GM19023 (cell line): ENCODE results near the gene CDK18.

Experiments
- ATAC-seq: cut with Tn5 transposase; IDR thresholded peaks from one replicate; pipeline ENCODE4 v1.9.1; 2021; ENCODE audit warnings: mild to moderate bottlenecking, moderate library complexity; ENCODE audit not compliant: unreplicated experiment

The CDK18 gene

DNA sequence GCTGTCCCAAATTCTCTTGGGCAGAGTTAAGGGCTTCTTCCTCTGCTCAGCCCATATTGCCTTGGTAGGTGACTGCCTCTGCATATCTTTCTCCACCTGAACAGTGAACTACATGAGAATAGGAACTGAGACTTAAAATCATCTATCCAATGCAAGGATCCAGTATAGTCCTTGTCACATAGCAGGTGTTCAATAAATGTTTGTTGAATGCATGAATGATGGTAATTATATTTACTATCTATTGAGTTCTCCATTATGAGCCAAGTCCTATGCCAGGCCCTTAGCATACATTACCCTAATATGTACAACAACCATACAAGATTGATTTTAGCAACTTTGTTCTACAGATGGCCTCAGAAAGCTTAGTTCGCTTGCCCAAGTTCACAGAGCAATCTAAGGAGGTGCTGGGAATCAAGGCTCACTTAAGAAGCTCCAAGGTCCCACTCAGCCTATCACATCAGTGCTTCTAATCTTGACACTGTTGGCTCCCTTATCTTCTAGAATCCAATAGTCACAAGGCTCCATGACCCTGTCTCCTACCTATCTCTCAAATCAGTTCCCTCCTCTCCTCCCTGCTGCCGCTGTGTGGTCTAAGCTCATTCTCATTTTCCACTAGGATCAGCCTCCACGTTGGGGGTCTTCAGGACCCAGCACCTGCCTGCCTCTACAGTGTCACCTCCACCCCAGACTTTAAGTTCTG, 2.2 kb upstream of the CDK18 start:
- no peak for ATAC-seq

DNA sequence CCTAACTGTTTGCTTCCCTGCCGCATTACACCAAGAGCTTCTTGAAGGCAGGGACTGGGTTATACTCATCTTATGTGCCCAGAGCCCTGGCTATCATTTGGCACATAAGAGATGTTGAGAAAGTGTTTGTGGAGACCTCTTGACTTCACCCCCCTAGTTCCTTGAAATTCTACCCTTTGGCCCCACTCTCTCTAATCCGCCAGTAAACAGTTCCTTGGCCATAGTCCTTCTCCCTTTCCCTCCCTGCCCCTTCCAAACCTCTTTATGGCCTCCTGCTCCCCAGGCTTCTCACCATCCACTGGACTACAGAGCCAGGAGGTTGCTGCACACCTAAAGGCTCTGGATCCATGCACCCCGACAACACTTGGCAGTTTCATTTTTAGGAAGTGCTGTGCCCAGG, 1.5 kb upstream of the CDK18 start:
- ATAC-seq: no peak

DNA sequence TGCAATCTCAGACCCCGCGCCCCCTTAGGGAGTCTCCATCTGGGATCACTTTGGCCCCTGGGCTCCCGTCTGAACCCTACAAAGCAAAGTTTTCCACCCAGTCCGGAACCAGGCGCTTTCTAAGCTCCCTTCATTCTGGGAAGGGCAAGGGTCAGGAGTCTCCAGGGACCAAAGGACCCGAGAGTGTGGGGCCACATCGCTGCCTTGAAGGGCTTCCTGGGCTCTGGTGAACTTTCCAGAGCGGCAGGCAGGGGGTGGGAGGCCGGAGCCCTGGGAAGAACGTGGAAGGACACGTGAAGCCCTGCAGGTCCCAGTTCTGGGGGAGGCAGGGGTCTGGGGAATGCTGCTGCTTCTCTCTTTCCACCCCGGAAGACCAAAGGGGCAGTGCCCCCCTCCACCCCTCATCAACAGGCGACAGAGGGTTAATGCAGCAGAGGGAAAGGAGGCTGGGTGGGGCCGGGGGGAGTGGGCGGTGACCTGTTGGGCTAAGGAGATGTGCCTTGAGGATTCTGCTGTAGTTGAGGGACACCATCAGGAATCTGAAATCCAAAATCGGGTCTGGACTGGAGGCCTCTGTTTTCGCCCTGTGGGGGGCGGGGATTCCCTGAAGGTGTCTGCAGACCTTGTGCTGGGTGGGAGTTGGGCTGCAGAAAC, 734 bp downstream of the CDK18 start:
- ATAC-seq: no peak

DNA sequence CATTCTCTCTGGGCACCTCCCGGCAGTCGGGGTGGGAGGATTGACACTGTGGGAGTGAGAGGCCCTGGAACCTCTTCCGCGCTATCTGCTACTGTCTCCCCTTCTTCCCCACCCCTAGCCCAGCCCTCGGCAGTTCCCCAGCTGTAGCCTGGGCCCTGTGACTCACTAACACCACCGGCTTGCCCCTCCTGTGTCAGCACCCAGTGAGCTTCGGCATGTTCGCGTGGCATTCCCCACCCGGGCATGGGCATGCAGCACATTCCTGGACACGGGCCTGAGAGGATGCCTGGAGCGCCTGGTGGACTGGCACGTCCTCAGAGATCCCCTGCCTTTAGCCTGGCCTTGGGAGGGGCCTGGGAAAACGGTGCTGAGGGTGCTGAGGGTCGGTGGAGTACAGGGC, 1.3 kb downstream of the CDK18 start:
- no peak for ATAC-seq

GRCh38 chr1:205506409-205507200, 2.1 kb downstream of the CDK18 start:
- ATAC-seq: no peak

DNA sequence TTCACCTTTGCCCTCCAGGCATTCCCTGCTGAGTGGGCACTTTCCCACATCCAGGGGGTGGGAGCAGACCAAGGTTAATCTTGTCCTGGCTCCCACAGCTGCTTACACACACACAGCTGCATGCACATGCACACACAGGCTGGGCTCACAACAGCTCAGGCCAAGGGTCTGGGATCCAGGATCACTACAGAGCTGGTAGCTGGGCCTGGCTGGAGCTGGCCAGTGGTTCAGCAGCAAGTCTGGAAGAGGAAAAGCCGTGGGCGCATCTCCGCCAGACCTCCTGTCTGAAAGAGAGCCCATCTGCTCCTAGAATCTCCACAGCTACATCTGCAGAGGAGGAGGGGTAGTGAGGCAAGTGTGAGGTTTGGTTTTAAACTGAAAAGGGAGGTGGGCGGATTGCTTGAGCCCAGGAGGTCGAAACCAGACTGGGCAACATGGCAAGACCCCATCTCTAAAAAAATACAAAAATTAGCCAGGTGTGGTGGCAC, 3.8 kb downstream of the CDK18 start:
- no peak for ATAC-seq

DNA sequence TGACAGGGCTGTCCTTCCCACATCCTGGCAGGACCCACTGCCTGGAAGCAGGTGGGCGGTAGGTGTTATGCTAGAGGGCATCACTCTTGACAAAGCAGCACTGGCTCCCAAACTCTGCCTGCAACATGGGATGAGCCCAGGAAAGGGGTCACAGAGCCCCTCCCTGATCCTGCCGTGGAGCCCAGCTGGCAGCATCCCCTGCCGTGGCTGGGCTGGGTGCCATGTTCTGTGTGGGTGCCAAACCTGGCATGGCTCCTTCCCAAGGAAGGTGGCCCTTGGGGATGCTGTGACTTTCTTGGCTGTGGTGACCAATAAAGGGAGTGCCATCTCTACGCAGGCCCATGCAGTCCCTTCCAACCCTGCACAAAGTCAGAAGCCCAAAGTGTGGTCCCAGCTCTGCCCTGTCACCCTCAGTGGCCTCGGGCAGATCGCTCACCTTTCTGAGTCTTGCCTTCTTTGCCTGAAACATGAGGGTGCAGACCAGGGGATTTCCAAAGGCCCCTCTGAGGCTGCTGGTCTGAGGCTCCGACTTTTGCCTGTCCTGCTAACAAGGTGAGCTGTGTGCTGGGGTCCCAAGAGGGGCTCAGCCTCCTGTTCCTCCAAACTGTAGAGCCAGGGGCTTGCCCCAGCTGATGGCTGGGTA, 6.0 kb downstream of the CDK18 start:
- no peak for ATAC-seq

DNA sequence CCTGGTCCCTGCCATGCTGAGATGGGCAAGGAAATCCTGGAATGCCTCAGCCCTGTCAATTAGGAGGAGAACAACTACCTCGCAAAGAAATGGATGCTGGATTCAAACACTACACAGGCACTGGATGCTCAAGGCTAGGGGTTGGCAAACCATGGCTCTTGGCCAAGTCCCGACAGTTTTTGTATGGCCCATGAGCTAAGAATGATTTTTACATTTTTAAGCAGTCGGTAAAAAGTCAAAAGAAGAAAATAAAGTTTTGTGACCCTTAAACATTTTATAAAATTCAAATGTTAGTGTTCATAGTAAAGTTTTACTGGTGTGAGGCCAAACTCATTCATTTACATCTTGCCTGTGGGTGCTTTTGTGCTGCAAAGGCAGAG, 6.5 kb downstream of the CDK18 start:
- no peak for ATAC-seq

- ATAC-seq: no peak
Measured at GRCh38 chr1:205512059-205513045, 7.9 kb downstream of the CDK18 start.

DNA sequence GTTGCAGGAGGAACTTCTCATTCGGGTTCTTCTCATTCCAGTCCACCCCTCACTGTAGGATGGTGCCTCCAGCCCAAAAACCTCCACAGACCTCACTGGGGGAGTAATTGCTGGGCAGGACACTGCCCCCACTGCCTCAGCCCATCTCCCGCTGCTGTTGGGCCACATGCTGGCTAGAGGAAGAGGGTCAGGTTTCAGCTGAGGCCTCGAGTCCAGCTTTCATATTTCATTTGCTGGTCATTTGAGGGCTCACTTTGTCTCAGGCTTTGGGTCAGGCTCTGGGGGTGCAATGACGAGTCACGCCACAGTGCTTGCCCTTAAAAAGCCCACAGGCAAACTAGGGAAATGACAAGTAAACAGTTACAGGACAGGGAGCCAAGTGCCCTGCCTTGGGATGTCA, 9.3 kb downstream of the CDK18 start:
- no peak for ATAC-seq

GRCh38 chr1:205514211-205515142, 10.0 kb downstream of the CDK18 start:
- ATAC-seq: no peak

GRCh38 chr1:205515781-205516253, 11.3 kb downstream of the CDK18 start:
- ATAC-seq: no peak

DNA sequence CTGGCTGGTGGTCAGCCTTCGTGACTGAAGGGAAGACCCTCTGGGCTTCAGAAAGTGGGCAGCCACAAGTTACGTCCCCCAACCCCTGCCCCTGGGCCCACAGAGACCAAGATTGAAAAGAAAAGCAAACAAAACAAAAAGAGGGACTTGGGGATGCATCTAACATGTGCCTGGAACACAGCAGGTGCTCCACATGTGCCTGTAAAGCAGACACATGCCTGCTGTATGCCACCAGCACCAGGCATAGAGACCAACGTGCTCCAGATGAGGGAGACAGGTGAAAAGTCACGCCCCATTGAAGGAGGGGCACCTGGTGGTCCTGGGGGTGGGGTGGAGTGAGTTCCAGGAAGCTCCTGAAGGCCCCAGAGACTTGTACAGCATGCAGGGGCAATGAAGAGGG, 11.9 kb downstream of the CDK18 start:
- ATAC-seq: no peak

- no peak for ATAC-seq
Measured at GRCh38 chr1:205517288-205517687, 12.8 kb downstream of the CDK18 start.

DNA sequence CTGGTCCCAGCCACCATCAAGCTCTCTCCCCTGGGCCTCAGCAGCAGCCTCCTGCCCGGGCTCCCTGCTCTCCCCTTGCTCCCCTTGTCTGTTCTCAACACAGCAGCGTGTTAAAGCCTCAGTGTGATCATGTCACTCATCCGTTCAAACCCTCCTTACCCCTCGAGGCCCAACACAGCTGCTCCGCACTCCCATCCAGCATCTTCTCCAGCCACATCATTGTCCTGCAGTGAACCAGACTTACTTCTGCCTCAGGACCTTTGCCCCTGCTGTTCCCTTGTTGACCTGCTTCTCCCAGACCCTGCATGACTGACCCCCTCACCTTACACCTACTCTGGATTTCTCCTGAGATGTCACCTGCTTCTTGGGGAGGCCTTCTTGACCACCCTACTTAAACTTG, 13.3 kb downstream of the CDK18 start:
- no peak for ATAC-seq

GRCh38 chr1:205518661-205519540, 14.4 kb downstream of the CDK18 start:
- ATAC-seq: no peak

DNA sequence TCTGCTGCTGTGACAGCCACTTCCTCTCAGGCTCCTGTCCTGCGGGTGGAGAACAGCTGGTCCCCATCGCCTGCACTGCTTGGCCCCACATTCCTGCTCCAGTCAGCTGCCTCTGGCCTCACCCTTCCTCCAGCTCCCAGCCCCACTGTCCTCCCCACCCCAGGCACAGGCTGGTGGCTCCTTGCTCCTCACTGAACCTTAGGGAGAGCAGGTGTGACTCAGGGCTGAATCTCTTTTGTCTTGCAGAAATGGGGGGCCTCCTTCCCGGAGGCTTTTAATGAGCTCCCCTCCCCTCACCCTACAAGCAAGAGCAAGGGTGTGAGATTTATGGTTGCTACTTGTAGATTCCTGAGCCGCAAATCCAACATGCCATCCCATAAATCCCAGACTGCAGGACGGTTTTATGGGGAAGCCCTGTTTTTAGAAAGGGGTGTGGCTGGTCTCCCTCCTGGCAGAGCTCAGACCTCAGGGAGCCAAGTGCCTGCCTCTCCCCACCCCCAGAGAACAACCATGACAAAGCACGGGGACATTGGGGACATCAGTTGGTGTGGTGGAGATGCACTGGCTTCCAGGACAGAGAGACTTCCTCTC, 15.2 kb downstream of the CDK18 start:
- ATAC-seq: no peak

DNA sequence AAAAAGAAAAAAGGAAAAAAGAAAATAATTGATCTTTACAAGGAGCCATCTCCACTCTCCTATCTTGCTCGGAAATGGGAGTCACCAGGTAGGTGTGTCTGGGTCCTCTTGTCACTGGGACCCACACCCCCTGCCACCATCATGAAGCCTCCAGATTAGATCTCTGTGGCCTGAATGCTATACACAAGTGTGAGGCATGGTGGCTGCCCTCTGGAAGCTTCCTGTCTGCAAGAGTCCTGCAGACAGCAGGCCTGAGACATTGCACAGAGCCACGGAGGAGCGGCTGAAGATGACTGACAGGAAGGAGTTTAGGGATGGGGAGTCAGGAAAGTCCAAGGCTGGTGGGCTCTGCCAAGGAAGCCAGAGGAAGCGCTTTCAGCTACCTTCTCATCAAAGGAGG, 16.2 kb downstream of the CDK18 start:
- ATAC-seq: no peak
